ENCODE data around the gene PPHLN1. TPM values are rescaled to one million over a fixed set of nuclear protein-coding genes. Genes with fewer than 3 reads are reported as not detected.
A peak's percentile ranks its signal among the peaks of the same experiment; 100 is the strongest.

PPHLN1 gene
- total RNA-seq, 1 donor from 2014 or later = 95.9 TPM

- H3K4me1 Mint-ChIP-seq = peaks cover 28% of the 10 kb centered on the region
- no peaks in the 10 kb centered on the region for H3K27me3 Mint-ChIP-seq
- ATAC-seq (ENCODE audit: low read depth) (no peak), DNase-seq (no peak)
- no peak overlapping the region for H3K4me3 Mint-ChIP-seq
- CTCF ChIA-PET = interaction anchor here (1.2 kb wide), 1 partner anchor 39 kb away, joined by 3 read pairs; no protein-coding TSS in a partner anchor
- intact Hi-C loops (cut with micrococcal nuclease) = no loop called here
- H3K36me3 Mint-ChIP-seq (ENCODE audit: low read depth) = peaks cover 76% of the 10 kb centered on the region
- TF ChIP-seq CTCF (IDR thresholded peaks at IDR 0.05) = no peak
- no peak overlapping the region for H3K27ac Mint-ChIP-seq
- peaks cover 17% of the 10 kb centered on the region for H3K9me3 Mint-ChIP-seq
- POLR2A ChIA-PET = no interaction called here
Observed at GRCh38 chr12:42444192-42444943, 118.4 kb downstream of the PPHLN1 start.

- H3K27me3 Mint-ChIP-seq = no peaks in the 10 kb centered on the region
- ChIA-PET POLR2A (no interaction called here), CTCF (no interaction called here)
- H3K9me3 Mint-ChIP-seq = peaks cover 17% of the 10 kb centered on the region
- DNase-seq (no peak), ATAC-seq (ENCODE audit: low read depth) (no peak)
- intact Hi-C loops (cut with micrococcal nuclease) = no loop called here
- H3K36me3 Mint-ChIP-seq (ENCODE audit: low read depth) = peaks cover 75% of the 10 kb centered on the region
- no peak for TF ChIP-seq CTCF (IDR thresholded peaks at IDR 0.05)
- H3K27ac Mint-ChIP-seq = no peak overlapping the region
- H3K4me1 Mint-ChIP-seq = peaks cover 43% of the 10 kb centered on the region
- no peak overlapping the region for H3K4me3 Mint-ChIP-seq
Observed at GRCh38 chr12:42445891-42446290, 119.9 kb downstream of the PPHLN1 start.

- ChIA-PET CTCF (no interaction called here), POLR2A (no interaction called here)
- no peak for TF ChIP-seq CTCF (IDR thresholded peaks at IDR 0.05)
- Mint-ChIP-seq H3K27me3 (no peaks in the 10 kb centered on the region), H3K27ac (peak overlapping the region; percentile 82), H3K4me1 (peaks cover 51% of the 10 kb centered on the region), H3K9me3 (peaks cover 17% of the 10 kb centered on the region), H3K4me3 (no peak overlapping the region), H3K36me3 (ENCODE audit: low read depth) (peaks cover 68% of the 10 kb centered on the region)
- ATAC-seq (ENCODE audit: low read depth) (no peak), DNase-seq (no peak)
- intact Hi-C loops (cut with micrococcal nuclease) = no loop called here
Observed at GRCh38 chr12:42446761-42447160, 120.8 kb downstream of the PPHLN1 start.

- Mint-ChIP-seq H3K4me3 (no peak overlapping the region), H3K27ac (peak overlapping the region; percentile 82), H3K4me1 (peaks cover 57% of the 10 kb centered on the region), H3K36me3 (ENCODE audit: low read depth) (peaks cover 62% of the 10 kb centered on the region), H3K27me3 (no peaks in the 10 kb centered on the region), H3K9me3 (peaks cover 17% of the 10 kb centered on the region)
- POLR2A ChIA-PET = no interaction called here
- CTCF ChIA-PET = interaction anchor here (1.4 kb wide), 1 partner anchor 75 kb away, joined by 3 read pairs; no protein-coding TSS in a partner anchor
- TF ChIP-seq CTCF (IDR thresholded peaks at IDR 0.05) = no peak
- intact Hi-C loops (cut with micrococcal nuclease) = no loop called here
- DNase-seq (no peak), ATAC-seq (ENCODE audit: low read depth) (peak; percentile 31)
Observed at GRCh38 chr12:42447371-42447786, 121.4 kb downstream of the PPHLN1 start.

GRCh38 chr12:42448841-42449240 lies 122.9 kb downstream of the PPHLN1 start:
- ChIA-PET POLR2A (no interaction called here), CTCF (no interaction called here)
- peaks cover 14% of the 10 kb centered on the region for H3K9me3 Mint-ChIP-seq
- no peak overlapping the region for H3K4me3 Mint-ChIP-seq
- TF ChIP-seq CTCF (IDR thresholded peaks at IDR 0.05) = no peak
- peaks cover 70% of the 10 kb centered on the region for H3K4me1 Mint-ChIP-seq
- H3K27me3 Mint-ChIP-seq = no peaks in the 10 kb centered on the region
- ATAC-seq (ENCODE audit: low read depth) = no peak
- H3K27ac Mint-ChIP-seq = peak overlapping the region; percentile 36
- intact Hi-C loops (cut with micrococcal nuclease) = loop anchor here (2.0 kb wide), 1 partner anchor 34 kb away; no protein-coding TSS in a partner anchor
- no peak for DNase-seq
- H3K36me3 Mint-ChIP-seq (ENCODE audit: low read depth) = peaks cover 49% of the 10 kb centered on the region
